Measurements from ENCODE around the gene AGPS.

AGPS gene

DNA sequence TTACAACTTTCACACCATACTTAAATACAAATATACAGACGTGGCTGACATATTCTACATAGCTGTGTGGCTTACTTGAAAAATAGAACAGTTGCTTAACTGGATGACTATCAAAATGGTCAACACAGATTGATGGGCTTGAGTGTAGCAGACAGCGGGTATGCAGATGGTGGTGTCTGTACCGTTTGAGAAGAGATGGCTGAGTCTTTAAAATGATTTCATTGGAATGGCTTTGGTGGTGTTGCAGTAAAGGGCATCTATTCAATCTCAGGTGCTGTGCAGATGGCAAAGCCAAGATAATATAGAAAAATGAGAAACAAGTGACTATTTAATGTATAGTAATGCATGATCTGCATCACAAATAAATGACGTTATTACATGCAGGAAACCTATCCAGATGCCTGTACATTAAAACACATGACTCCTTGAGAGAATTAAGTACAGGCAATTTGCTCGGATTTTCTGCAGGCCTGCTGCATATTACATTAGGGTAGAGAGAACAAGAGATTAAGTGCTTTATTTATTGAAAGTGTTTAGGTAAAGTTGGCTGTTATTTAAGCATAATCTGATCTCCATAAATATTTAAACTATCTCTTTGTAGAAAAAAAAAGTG lies 68.5 kb downstream of the AGPS start:
- H3K4me3 ChIP-seq (ENCODE audit: low read depth, low read length), result no peak overlapping the region
- DNase-seq (ENCODE audit: low read depth), result no peak
- TF ChIP-seq, protein P1, sequence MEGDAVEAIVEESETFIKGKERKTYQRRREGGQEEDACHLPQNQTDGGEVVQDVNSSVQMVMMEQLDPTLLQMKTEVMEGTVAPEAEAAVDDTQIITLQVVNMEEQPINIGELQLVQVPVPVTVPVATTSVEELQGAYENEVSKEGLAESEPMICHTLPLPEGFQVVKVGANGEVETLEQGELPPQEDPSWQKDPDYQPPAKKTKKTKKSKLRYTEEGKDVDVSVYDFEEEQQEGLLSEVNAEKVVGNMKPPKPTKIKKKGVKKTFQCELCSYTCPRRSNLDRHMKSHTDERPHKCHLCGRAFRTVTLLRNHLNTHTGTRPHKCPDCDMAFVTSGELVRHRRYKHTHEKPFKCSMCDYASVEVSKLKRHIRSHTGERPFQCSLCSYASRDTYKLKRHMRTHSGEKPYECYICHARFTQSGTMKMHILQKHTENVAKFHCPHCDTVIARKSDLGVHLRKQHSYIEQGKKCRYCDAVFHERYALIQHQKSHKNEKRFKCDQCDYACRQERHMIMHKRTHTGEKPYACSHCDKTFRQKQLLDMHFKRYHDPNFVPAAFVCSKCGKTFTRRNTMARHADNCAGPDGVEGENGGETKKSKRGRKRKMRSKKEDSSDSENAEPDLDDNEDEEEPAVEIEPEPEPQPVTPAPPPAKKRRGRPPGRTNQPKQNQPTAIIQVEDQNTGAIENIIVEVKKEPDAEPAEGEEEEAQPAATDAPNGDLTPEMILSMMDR (IDR thresholded peaks at IDR 0.05; ENCODE audit: control insufficient read depth, extremely low read depth, insufficient read depth), result no peak

GRCh38 chr2:177464549-177464948 lies 72.0 kb downstream of the AGPS start:
- DNase-seq (ENCODE audit: low read depth), result no peak

DNA sequence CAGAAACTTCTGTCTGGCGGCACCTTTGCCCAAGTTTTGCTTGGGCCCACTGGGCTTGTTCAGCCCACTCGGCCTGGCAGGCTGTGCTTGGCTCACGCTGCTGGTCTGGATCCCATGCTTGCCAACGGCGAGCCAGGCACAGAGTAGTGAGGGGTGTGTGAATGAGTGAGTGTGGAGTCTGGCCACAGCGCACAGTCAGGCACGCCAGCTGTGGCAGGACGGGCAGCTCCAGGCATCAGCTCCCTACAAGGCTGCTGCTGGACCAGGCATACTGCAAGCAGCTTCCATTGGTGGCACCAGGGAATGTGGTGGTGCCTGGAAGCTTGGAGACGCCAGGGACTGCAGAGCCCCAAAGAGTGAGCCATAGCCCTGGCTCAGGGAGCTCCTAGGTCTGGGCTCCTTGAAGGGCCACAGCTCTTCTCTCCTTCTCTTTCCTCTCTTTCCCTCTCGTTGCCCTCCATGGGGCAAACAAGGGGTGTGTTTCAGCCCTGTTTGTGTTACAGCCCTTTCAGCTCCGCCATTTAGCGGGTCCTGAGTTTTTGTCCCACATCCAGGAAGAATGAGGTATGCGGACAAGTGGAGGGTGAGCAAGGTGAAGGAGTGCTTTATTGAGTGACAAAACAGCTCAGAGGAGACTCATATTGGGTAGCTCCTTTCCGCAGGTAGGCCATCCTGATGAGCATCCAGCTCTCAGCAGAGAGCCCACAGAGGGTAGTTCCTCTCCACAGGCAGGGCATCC lies 73.0 kb downstream of the AGPS start:
- H3K4me3 ChIP-seq (ENCODE audit: low read depth, low read length), result no peak overlapping the region
- no peak for DNase-seq (ENCODE audit: low read depth)
- TF ChIP-seq, protein P1 (IDR thresholded peaks at IDR 0.05; ENCODE audit: control insufficient read depth, extremely low read depth, insufficient read depth), result no peak

More at GRCh38 chr2:177464549-177464948, 72.0 kb downstream of the AGPS start:
- no peak overlapping the region for H3K4me3 ChIP-seq (ENCODE audit: low read depth, low read length)
- TF ChIP-seq, protein P1 (IDR thresholded peaks at IDR 0.05; ENCODE audit: control insufficient read depth, extremely low read depth, insufficient read depth), result no peak

- TF ChIP-seq, protein P1 (IDR thresholded peaks at IDR 0.05; ENCODE audit: control insufficient read depth, extremely low read depth, insufficient read depth), result no peak
- H3K4me3 ChIP-seq (ENCODE audit: low read depth, low read length), result no peak overlapping the region
- no peak for DNase-seq (ENCODE audit: low read depth)
Observed at GRCh38 chr2:177466337-177467195, 74.0 kb downstream of the AGPS start.

DNA sequence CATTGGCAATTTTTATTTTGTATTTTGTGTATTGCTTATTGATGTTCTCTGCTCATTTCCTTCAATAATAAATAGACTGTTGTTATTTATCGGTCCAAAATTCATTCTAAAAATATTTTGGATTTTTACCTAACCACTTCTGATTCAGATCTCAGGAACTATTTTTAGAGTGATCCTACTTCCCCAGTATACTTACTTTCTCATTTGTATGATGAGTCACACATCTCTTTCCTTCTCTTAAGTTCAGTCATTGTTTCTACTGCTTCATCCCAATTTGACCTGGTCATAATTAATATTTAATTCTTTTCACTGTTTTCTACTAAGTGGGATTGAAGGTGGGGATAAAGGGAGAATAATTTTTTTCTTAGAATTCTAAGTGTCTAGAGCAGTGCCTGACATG lies 75.1 kb downstream of the AGPS start:
- DNase-seq (ENCODE audit: low read depth), result no peak
- no peak overlapping the region for H3K4me3 ChIP-seq (ENCODE audit: low read depth, low read length)
- TF ChIP-seq, protein P1 (IDR thresholded peaks at IDR 0.05; ENCODE audit: control insufficient read depth, extremely low read depth, insufficient read depth), result no peak

DNA sequence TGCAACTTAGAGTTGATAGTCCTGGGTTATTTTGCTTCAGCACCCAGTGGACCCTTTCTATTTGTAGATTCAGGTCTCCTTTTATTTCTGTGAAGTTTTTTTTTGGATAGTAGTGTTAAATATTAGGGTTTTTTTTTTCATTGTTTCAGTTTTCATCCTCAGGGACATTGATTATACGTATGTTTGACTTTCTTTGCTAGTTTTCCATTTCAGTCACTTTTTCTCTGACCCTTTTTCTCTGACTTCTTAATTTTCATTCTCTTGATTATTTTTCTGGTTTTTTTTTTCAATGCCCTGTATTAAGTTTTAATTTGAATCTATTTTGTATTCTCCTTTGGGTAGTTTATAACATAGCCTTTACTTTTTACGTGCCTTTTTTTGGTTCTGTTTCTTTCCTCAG lies 79.4 kb downstream of the AGPS start:
- H3K4me3 ChIP-seq (ENCODE audit: low read depth, low read length), result no peak overlapping the region
- TF ChIP-seq, protein P1 (IDR thresholded peaks at IDR 0.05; ENCODE audit: control insufficient read depth, extremely low read depth, insufficient read depth), result no peak
- DNase-seq (ENCODE audit: low read depth), result no peak
